Stimulated activated CD4-positive, alpha-beta T cell treated with anti-CD3 and anti-CD28 coated beads, Interleukin-4, amount 100 ng/mL, for 48 hours (primary cell): ENCODE measurements around the gene MYZAP.

ENCODE experiments used
- DNase-seq, 2 donors: peaks; one replicate each; pipeline ENCODE4 v3.0.0-alpha.2; 2020; ENCODE audit warnings: low read depth in 2 of 2

Gene MYZAP

DNA sequence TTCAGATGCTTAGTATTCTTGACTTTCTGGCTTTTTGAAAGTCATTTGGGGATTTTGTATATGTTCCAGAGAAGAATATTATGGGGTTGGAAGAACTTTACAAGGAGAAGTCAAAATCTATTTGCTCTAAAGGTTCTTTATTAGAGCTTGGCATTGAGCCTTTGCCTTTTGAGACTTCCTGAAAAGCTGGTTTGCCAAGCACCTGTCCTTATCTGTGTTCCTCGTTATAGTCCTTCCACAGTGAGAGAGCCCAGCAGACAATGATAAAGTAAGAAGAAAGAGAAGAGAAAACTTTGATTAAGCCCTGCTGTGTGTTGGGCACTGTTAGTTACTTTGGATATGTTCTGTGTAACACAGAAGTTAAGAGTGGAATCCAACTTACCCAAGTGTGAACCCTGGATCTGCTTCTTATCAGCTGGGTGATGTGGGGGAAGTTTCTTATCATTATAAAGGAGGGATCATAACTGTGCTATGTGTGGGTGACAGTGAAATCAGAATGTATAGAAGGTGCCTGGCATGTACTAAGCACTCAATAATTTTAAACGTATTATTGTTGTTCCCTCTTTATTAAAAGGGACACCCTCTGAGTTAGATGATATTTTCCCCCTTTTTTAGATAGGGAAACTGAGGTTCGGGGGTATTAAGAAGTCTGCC, 70.5 kb downstream of the MYZAP start:
- no peak for DNase-seq

DNA sequence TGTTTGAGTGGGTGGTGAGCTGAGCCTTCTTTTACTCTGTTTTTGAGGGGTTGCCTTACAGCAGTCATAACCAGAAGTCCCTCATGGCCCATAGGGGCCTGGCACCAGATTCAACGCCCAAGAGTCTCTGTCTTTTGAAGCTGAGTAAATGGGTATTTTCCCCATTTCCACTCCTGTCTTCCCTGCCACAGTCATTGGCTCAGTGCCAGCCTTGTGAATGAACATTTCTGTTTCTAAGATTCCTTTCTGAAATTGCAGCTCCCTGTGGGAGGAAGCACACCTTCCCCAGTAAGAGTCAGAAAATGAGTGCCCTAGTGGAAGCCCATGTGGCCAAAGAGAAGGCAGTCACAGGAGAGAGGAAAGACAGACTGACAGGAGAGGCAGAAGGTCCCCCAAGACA, 71.1 kb downstream of the MYZAP start:
- DNase-seq = no peak

- no peak for DNase-seq
Measured at GRCh38 chr15:57663262-57663661, 71.6 kb downstream of the MYZAP start.

DNA sequence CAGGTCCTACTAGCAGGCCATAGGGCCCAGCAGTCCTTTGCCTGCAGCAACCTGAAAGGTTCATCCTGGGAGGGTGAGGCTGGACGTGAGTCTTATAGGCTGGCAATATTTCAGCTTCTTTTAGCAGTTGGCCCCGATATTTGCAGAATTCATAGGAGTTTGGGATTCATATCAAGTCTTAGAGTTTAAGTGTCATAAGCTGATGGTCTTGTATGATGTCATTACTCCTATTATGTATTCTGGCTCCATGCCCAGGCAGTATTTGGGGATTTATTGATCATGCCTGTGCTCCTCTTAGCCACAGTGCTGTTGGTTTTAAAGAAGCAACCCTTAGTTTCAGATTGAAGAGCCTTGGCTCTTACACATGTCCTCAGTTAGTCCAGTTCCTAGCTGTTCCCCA, 73.5 kb downstream of the MYZAP start:
- no peak for DNase-seq

DNA sequence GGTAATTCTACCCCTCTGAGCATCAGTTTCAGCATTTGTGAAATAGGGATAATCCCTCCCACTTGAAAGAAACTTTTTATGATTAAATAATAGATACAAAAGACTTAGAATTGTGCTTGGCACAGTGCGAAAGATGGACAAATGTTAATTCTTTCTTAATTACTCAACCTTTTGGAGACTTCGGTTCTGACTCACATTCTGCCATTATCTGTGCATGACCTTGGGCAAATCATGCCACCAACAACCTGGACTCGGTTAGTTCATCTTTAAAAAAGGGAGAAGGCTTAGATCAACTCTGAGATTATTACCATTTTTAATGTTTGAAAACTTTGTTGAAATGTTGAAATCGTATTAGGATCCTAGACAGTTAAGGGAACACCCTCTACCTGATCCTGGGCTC, 74.2 kb downstream of the MYZAP start:
- DNase-seq = no peak

- DNase-seq = no peak
Measured at GRCh38 chr15:57667171-57667849, 75.6 kb downstream of the MYZAP start.

- no peak for DNase-seq
Measured at GRCh38 chr15:57668016-57668415, 76.3 kb downstream of the MYZAP start.

- no peak for DNase-seq
Measured at GRCh38 chr15:57671636-57672035, 79.9 kb downstream of the MYZAP start.

DNA sequence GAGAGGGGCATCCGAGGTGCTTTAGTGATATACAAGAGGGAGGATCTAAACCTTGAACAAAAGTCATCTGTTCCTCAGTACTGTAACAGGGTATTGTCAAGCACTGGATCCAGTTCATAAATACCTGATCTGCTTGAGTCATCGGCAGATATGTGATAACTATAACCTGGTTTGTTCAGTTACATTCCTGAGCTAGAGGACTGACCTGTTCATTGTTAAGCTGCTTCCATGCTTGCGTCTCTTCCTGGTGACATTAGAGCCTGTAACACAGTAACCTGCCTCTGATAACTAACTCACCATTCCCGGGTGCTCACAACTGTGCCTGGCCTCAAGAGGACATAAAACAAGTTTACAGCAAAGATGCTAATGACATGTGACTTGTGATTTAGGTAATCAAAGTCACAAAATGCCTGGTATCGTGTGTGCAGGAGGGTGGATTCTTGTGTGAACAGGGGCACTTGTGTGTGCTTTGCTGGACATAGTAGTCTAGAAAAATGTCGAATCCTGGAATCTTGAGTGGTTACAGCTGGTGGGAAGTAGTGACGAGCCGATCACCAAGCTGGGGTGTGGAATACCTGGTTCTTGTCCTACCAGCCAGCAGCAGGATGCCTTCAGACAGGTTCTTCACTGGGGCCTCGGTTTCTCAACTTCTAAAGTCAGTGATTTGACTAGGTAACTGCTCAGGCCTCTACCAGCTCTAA, 83.9 kb downstream of the MYZAP start:
- DNase-seq = no peak

GRCh38 chr15:57676585-57676984, 84.9 kb downstream of the MYZAP start:
- no peak for DNase-seq

- no peak for DNase-seq
Measured at GRCh38 chr15:57677204-57677603, 85.5 kb downstream of the MYZAP start.

GRCh38 chr15:57680021-57680420, 88.3 kb downstream of the MYZAP start:
- DNase-seq = no peak

GRCh38 chr15:57681011-57681410, 89.3 kb downstream of the MYZAP start:
- no peak for DNase-seq

DNA sequence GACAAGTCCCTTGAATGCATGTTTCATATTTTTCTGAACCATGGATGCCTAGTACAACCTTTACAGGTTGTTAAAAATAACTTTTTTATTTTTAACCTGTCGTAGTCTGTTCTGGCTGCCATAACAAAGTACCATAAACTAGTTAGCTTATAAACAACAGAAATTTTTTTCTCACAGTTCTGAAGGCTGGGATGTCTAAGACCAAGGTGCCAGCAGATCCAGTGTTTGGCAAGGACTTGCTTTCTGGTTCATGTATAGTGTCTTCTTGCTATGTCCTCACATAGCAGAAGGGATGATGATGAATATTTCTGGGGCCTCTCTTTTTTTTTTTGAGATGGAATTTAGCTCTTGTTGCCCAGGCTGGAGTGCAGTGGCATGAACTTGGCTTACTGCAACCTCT, 91.8 kb downstream of the MYZAP start:
- no peak for DNase-seq

DNA sequence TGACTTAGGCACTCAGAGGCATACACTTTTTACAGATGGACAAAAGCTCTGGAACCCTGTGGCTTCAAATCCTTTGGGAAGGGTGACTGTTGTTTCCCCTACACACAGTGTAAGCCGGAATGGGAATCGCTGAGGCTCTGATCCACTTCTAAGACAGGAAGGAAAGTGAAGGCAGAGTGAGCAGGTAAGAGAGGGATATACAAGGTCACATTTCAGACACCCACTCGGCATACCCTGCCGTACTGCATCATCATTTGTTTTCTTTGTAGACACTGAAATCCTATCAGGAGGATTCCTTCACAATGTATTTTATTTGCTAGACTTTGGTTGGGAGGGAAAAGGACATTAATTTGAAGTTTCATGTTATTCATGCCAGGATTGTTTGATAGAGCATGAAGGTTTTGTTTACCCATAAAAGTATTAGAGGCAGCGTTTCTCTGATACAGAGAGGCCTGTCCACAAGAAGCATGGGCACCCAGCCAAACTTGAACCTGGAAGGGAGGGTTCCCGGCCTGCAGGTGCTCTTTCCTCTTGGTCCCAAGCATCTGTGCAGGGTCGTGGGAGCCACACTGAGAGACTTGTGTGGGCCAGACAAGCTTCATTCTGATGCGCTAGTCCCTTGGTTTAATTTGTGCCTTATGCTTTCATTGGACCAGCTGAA, 92.9 kb downstream of the MYZAP start:
- no peak for DNase-seq

DNA sequence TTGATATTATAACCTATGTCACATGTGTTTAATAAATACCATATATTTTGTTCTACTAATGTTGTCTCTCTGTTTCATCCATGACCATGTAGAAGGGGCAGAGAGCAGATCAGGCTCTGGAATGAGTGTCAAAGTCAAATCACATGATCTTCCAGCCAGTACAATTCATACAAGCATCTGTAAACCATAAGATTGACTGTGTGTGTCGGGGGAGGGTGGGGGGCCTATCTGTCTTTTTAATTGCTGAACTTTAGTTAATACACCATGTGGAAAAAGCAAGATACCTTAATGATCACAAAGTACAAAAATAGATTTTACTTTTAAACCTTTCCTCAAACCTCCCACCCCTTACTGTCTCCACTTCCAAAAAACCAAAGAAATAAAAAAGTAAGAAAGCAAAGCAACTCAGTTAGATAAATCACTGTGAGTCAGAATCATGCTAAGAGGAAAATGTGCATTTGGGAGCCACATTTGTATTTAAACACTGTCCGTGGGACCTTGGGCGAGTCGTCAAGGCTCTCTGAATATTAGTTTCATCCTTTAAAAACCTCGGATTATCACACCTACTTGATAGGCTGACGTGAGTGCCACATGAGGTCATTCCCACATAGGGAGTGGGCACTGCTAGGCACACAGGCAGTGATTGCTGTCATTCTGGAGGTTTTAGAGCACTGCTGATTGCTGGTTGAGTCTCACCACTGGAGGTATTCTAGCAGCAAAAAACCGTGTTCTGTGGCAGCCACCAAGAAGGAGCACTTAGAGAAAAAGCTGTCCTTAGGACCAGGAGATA, 93.8 kb downstream of the MYZAP start:
- no peak for DNase-seq

- DNase-seq = no peak
Measured at GRCh38 chr15:57686657-57687056, 95.0 kb downstream of the MYZAP start.

GRCh38 chr15:57690341-57690966, 98.8 kb downstream of the MYZAP start:
- no peak for DNase-seq

- DNase-seq = no peak
Measured at GRCh38 chr15:57691082-57691481, 99.4 kb downstream of the MYZAP start.

GRCh38 chr15:57692709-57693108, 101.0 kb downstream of the MYZAP start:
- no peak for DNase-seq

- DNase-seq = no peak
Measured at GRCh38 chr15:57694279-57694678, 102.6 kb downstream of the MYZAP start.
